RPMI7951 (cell line): ENCODE results near the gene NDEL1. TPM values are rescaled to one million over a fixed set of nuclear protein-coding genes. Genes with fewer than 3 reads are reported as not detected.

Experiments
- DNase-seq: peaks from one replicate; pipeline ENCODE4 v3.0.0-alpha.2; 2012; ENCODE audit warnings: low read depth
- total RNA-seq: library from RNA; depleted of rRNA; stranded (reverse); fragments of >200 nt; shearing (Covaris generic); gene quantifications from 2 replicates; pipeline ENCODE4 v1.2.3, GENCODE V29; 2014

Gene NDEL1
- total RNA-seq, 1 experiment from 2014 or later = 23.6 TPM

DNA sequence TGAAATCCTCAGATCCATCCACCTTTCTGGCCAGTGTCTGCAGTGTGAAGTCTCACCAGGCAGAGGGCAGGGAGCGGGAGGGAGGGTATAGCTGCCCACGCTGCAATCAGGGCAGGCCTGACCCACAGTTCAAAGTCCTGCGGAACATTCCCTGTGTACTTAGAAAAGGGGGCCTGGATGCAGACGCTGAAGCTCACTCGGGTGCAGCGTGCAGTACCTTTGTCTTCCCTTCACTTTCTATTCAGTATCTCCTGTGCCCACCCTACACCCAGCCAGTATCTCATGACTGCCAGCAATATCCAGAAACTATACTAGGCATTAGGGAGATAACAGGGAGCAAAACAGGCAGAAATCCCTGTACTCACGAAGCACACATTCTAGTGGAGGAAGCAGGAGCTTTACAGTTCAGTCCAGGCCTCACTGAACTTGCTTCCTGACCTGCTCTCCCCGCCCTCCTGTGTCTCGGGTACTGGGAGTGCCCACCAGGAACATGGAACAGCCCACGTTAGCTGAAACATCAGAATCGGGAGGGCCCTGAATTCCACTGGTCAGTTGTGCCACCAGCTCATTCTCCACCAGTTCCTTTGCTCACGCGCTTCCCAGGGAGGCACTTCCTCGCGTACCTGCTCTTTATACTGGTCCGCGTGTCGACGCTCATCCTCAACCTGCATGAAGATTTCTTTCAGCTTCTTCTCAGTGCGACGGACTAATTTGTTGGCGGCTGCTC lies 42.2 kb downstream of the NDEL1 start:
- no peak for DNase-seq

GRCh38 chr17:8479431-8479947 lies 43.8 kb downstream of the NDEL1 start:
- DNase-seq = peak; percentile 14

GRCh38 chr17:8480011-8480976 lies 44.6 kb downstream of the NDEL1 start:
- DNase-seq = no peak

GRCh38 chr17:8481089-8481488 lies 45.4 kb downstream of the NDEL1 start:
- DNase-seq = no peak

GRCh38 chr17:8481703-8482102 lies 46.0 kb downstream of the NDEL1 start:
- no peak for DNase-seq

DNA sequence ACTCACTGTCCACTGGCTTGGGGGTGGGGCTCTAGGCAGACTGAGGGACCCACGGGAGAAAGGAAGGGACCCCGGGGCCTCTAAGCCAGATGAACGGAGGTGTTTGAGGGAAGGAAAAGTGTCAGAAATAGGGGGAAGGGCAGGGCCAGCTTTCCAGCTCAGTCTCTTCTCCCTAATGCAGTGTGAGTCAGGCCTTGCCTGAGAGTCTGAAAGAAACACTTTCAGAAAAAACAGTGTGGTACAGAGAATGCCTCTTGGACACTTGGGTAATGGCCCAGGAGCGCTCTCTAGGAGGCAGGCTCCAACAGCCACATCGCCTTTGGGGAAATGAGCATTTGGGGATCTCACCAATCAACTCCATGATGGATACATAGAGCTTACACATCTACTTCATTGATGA lies 46.9 kb downstream of the NDEL1 start:
- DNase-seq = no peak

DNA sequence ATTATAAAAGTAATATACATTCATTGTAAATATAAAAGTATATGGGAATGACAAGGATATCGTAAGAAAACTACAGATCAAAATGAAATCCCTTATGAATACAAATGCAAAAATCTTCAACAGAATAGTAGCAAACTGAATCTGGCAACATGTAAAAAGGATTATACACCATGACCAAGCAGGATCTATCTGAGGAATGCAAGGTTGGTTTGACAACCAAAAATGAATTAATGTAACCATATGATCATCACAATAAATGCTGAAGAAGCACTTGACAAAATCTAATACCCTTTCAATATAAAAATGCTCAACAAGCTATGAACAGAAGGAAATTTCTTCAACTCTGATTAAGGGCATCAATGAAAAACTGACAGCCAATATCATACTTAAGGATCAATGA lies 48.8 kb downstream of the NDEL1 start:
- DNase-seq = no peak

DNA sequence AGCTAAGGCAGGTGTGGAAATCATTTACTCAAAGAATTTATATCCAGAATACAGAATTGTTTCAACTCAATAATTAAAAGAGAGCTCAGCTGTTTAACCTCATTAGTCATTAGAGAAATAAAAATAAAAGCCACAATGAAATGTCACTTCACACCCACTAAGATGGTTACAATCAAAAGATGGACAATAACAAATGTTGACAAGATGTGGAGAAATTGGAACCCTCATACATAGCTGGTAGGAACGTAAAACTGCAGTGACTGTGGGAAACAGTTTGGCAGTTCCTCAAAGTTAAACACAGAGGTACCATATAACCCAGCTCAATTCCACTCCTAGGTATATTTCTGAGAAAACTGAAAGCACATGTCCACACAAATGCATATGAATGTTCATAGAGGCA lies 49.8 kb downstream of the NDEL1 start:
- no peak for DNase-seq

- DNase-seq = no peak
These were observed 51.5 kb downstream of the NDEL1 start for GRCh38 chr17:8487130-8487645.

GRCh38 chr17:8487743-8488142 lies 52.1 kb downstream of the NDEL1 start:
- DNase-seq = no peak

GRCh38 chr17:8488491-8488890 lies 52.8 kb downstream of the NDEL1 start:
- no peak for DNase-seq

DNA sequence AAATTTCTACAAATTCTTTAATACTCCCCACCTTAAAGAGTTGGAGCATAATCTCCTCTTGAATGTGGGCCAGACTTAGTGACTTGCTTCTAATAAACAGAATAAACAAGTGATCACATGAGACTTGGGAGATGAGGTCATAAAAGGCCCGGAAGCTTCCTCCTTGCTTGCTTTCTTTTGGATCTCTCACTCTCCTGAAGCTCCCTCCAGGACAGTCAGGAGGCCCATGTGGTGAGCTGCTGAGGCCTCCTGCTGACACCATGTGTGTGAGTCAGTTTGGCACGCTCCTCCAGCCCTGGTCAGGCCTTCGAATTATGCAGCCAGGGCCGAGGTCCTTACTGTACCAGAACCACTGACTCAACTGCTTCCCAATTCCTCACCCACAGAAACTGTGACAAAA lies 53.2 kb downstream of the NDEL1 start:
- peak; percentile 86 for DNase-seq

GRCh38 chr17:8489841-8490240 lies 54.2 kb downstream of the NDEL1 start:
- DNase-seq = no peak

DNA sequence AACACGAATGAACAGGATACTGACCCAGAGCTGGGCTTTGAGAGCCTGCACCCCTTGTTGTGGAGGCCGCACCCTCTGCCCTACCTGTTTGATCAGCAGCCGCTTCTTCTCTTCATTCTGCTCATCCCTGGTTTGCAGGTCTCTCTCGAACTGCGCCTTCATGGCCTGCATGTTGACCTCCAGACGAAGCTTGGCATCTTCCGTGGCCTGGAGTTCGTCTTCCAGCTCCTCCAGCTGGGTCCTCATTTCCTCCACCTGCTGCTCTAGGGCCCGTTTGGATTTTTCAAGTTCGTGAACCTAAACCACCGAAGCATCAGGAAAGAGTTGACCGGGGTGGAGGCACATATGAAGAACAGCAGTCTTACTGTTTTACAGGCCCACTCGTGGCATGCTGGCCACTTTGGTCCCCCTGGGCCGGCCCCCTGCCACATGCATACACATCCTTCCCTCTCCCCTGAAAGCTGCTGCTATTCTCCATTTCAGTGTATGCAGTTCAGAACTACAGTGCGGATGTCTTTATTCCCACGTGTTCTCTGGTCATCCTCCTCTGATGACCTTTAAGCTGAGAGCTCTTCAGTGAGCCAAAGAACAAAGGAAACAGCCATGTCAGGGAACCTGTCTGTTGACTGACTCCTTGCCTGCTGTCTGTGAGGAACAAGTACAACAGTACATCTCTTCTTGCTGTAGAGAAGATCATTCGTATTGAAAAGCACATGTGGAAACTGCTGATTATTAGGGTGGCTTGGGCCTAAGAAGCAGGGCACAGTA lies 54.8 kb downstream of the NDEL1 start:
- no peak for DNase-seq

- no peak for DNase-seq
These were observed 56.4 kb downstream of the NDEL1 start for GRCh38 chr17:8492121-8492520.

DNA sequence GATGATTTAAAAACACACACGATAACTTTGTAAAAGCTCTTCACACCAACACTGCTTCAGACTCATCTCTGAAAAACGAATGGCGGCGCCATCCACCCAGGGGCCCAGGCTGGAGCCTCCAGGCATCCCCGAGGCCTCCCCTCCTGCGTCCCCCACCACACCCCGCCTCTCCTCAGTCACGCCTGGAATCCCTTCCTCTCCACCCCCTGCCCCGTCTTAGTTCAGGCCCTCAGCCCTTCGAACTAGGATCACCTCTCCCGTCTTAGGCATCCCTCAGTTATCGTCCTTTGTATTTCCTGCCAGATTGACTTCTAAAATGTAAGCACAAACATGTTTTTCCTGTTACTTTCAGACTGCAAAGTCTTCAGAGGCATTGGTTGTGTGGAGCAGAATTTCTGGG lies 58.3 kb downstream of the NDEL1 start:
- no peak for DNase-seq

DNA sequence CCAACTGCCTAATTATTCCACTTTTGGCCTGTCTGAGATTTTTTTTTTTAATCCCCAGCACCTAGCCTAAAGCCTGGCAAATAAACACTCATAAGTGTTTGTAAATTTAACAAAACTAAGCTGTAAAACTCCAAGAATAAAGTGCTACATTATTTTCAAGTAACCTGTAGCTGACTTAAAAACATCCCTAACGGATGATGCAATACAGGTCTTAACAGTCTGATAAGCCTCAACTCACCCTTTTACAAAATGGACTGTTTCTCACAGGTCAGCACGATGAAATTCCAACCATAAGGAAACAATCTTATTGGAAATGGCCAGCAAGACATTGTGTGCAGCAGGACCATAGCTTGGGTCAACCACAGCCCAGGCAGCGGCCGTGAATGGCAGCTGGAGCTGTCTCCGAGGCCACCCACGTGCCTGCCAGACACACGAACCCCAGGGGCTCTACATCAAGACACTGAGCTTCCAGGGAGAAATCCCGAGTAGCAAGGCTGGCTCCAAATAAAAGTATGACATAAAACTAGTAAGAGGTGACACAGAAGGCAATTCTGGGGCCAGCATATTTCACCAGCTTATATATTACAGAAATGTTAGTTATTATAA lies 58.9 kb downstream of the NDEL1 start:
- no peak for DNase-seq

DNA sequence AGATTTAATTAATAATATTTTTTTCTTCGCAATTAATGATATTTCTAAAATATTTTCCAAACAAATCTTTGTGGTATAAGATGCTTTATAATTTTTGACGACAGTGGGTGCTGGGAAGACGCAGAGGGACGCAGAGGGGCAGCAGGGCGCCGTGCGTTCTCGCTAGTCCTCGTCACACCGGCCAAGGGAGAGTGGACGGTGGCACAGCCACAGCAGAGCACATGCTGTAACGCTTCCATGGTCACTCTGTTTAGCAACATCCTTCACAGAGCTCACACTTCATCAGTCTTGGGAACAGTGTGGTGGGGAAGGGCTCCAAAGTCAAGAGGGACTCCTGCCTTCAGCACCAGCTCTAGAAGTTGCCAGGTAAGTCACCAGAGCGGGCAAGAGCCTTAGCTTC lies 60.4 kb downstream of the NDEL1 start:
- no peak for DNase-seq

GRCh38 chr17:8499171-8499570 lies 63.5 kb downstream of the NDEL1 start:
- no peak for DNase-seq

DNA sequence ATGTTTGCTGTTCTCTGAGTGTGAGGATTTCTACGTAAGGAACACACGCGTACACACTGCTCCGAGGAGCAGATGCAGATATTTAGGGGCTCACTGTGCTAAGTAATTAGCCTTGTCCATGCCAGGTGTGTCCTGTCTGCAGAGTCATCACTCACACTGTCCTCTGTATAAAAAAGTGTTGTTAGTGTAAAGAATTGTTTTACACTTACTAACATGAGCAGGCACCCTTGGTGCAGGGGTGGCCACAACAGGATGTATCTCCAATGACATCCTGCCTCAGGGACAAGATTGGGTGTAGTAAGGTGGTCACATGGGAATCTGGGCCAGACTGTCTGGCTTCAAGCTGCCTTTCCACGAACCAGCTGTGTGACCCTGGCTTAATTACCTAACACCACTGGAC lies 63.9 kb downstream of the NDEL1 start:
- no peak for DNase-seq

DNA sequence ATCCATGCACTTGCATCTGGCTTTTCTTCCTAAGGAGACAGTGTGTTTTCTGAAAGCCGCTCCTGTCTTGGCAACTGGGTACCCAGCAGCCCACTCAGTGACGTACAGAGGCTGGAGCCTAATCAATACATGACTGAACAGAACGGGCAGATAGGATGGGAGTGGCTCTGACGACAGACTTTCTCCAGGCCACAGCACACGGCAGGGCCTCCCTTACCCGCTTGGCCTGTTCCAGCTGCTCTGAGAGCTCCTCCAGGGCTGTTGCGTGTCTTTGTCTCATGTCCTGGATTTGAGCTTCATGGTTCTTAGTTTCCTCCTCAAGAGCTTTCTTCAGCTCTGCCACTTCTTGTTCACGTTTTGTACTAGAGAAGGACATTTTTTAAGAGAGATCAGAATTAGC lies 64.9 kb downstream of the NDEL1 start:
- no peak for DNase-seq
